ENCODE results near the gene HES6.

GRCh38 chr2:238251331-238251730 is 11.5 kb upstream of the HES6 start:
- no peak for TF ChIP-seq POLR2A (IDR thresholded peaks at IDR 0.05; ENCODE audit: control extremely low read depth in 1 of 2, low read depth in 2 of 2, low read length in 2 of 2)
- TF ChIP-seq, protein P1, sequence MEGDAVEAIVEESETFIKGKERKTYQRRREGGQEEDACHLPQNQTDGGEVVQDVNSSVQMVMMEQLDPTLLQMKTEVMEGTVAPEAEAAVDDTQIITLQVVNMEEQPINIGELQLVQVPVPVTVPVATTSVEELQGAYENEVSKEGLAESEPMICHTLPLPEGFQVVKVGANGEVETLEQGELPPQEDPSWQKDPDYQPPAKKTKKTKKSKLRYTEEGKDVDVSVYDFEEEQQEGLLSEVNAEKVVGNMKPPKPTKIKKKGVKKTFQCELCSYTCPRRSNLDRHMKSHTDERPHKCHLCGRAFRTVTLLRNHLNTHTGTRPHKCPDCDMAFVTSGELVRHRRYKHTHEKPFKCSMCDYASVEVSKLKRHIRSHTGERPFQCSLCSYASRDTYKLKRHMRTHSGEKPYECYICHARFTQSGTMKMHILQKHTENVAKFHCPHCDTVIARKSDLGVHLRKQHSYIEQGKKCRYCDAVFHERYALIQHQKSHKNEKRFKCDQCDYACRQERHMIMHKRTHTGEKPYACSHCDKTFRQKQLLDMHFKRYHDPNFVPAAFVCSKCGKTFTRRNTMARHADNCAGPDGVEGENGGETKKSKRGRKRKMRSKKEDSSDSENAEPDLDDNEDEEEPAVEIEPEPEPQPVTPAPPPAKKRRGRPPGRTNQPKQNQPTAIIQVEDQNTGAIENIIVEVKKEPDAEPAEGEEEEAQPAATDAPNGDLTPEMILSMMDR (IDR thresholded peaks at IDR 0.05; ENCODE audit: control extremely low read depth in 1 of 3, insufficient read depth in 1 of 3, low read depth in 1 of 3, low read length in 3 of 3) = no peak
- no peak for TF ChIP-seq SUZ12 (IDR thresholded peaks at IDR 0.05; ENCODE audit: low read length)
- no peak for TF ChIP-seq SP2 (IDR thresholded peaks at IDR 0.05; ENCODE audit: low read length)
- no peak for TF ChIP-seq MAFK (IDR thresholded peaks at IDR 0.05; ENCODE audit: low read depth, low read length)
- no peak for TF ChIP-seq RAD21 (IDR thresholded peaks at IDR 0.05 in 1 of 2, conservative IDR thresholded peaks at IDR 0.05 in 1 of 2; ENCODE audit: low read depth in 2 of 2, low read length in 2 of 2)
